HG03558 (cell line): ENCODE results near the gene LGALS7.
"Not testable (repeated sequence)": the region's sequence is repeated elsewhere in the genome, so short reads cannot be mapped to it uniquely, and the experiment has no call there.

Source experiments
- ATAC-seq: cut with Tn5 transposase; IDR thresholded peaks from one replicate; pipeline ENCODE4 v1.9.1; 2021; ENCODE audit warnings: moderate number of reproducible peaks; ENCODE audit not compliant: unreplicated experiment; ENCODE audit errors: extremely low read depth

LGALS7 gene

DNA sequence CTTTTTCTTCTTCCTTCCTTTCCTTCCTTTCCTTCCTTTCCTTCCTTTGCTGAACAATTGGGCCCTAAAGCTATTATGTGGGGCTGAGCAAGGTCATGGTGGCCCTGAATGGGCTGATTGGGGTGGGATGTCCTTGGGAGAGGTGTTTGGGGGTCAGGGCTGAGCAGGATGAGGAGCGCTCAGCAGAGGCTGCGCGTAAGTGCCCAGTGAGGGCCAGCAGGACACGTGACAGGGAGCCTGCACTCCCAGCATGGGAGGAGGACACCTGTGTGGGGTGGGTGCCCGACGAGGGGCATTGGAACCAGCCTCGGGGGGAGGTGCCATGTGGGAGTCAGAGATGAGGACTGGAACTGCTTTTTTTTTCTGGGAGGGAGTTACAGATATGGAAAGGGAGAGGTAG is 5.4 kb upstream of the LGALS7 start:
- ATAC-seq: no peak

DNA sequence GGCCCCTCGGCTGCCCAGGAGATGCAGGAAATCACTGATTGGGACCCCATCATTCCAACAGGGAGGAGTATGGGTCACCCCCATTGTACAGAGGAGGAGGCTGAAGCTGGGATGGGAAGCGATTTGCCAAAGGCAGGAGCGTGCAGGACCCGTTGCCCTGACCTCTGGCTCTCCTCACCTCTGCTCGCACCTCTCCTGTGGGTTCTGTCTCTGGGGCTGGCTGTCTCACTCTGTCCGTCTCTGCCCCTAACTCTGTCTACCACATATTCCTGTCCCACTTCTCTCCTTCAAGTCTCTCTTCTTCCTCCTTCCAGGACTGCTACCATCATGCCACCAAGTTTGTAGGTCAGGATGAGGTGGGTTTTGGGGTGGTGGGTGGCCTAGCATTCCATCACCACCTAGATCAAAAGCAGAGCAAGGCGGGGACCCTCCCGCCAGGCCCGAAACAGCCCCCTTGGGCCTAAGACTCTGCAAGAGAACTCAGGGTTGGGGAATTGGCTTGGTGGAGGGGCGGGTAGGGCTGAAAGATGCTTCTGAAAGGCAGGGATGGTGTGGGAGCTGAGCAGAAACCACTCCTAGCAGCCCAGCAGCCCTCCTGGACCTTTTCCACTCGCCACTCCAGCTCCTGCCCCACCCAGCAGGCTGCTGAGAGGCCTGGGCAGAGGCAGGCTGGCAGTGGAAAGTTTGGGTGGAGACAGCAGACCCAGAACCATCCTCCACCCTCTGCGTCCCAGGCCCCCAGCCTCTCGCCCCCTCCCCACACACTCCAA is 1.0 kb upstream of the LGALS7 start:
- no peak for ATAC-seq

DNA sequence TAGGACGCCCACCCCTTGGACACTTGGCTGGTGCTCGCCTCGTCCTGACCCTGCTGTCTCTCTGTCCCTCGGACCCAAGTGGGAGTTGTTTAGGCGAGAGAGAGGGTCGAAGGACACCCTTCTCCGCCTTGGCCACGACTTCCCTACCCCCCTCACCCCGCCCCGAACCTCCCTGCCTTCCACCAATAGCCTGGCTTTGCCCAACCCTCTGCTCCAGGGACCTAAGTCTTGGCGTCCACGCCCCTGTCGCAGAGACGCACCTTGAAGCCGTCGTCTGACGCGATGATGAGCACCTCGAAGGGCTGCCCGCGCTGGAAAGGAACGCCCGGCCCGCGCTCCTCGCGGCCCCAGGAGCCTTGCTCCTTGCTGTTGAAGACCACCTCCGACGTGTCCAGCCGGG is 1.7 kb downstream of the LGALS7 start:
- ATAC-seq: not testable (repeated sequence)

DNA sequence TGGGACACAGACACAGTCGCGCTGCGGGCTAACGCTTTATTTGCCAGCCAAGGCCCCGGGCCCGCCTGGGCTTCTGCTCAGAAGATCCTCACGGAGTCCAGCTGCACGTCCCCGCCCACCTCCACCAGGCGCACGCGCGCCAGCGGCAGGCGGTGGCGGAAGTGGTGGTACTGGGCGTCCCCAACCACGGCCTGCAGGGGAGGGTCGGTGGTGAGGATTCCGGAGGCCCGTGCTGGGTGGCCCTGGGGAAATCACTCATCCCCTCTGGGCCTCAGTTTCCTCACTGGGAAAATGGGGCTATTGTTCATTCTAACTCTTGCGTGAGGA is 2.4 kb downstream of the LGALS7 start:
- not testable (repeated sequence) for ATAC-seq

DNA sequence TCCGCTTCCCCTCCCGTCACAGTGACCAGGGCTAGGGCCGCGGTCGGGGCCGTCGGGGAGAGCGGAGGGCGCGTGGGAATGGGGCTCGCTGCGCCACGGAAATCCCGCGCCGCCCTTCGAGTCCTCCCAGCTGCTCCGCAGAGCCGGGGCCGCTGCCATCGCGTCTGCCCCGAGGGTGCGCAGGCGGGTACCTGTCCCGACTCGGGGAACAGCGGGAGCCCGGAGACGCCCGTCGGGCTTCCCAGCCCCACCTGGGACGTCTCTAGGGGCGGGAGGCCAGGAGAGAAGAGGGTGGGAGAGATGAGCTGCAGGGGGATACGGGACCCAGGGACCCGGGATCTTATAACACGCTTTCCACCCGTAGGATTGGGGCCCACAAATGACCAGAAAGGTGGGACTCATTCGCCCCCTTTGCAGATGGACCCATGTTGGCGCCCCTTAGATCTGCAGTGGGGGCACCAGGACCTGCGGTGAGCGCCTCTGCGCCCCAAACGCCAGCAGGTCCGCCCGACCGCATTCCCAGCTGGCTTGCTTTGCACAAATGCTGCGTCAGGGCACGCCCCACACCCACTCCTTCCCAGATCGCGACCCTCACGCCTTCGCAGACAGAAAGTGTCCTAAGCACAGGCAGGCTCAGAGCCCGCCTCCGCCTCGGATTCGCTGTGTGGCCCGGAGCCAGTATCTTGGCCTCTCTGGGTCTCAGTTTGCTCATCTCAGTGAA is 2.9 kb downstream of the LGALS7 start:
- ATAC-seq: not testable (repeated sequence)

DNA sequence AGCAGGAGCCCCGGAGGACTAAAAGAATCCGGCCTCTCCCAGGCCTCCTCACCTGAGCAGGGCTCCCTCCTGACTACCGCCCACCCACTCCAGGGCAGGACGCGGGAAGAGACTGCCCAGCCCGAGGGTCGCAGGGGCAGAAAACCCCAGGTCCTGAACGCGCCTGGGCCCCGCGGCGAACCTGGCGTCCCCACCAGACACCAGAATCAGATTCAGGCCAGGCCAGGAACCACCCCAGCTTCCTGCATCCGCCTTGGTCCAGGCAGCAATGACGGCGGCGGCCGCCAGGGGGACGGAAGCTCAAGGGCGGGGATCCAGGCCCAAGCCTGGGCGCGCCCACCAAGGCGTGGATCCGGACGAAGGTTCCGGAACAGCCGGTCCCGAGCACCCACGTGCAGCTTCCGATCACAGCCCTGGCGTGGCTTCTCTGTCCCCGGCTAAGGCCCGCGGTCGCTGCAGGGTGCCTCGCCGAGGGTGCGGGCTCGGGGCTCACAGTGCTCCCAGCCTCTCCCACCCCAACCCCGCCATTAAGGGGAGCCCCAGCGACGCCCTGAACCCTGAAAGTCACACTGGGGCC is 3.6 kb downstream of the LGALS7 start:
- no peak for ATAC-seq

DNA sequence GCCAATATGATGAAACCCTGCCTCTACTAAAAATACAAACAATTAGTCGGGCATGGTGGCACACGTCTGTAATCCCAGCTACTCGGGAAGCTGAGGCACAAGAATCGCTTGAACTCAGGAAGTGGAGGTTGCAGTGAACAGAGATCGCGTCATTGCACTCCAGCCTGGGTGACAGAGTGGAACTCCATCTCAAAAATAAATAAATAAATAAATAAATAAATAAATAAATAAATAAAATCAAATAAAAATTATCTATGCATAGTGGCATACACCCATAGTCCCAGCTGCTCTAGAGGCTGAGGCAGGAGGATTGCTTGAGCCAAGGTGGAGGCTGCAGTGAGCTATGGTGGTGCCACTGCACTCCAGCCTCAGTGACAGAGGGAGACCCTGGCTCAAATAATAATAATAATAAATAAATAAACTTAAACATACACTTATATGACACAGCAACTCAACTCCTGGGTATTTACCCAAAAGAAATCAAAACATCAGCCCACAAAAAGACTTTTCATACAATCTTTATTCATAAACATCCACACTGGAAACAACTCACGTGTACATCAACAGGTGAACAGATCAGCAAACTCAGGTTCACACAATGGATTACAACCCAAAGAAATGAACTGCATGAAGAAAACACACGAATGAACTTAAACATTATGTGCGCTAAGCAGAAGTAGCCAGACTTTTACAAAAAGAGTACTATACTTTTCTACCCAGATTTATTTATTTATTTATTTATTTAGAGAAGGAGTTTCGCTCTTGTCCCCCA is 6.9 kb downstream of the LGALS7 start:
- no peak for ATAC-seq

DNA sequence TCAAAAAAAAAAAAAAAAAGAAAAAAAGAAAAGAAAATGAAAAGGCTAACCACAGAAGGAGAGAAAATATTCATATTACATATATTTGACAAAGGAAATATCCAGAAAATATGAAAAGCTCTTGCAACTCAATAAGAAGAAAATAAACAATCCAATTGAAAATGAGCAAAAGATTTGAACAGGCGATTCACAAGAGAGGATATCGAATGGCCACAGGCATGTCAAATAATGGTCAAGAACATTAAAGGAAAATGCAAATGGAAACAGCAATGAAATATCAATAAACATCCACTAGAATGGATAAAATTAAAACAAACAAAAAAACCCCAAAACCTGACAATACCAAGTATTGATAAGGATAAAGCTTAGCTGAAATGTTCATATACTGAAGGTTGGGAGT is 8.1 kb downstream of the LGALS7 start:
- no peak for ATAC-seq

DNA sequence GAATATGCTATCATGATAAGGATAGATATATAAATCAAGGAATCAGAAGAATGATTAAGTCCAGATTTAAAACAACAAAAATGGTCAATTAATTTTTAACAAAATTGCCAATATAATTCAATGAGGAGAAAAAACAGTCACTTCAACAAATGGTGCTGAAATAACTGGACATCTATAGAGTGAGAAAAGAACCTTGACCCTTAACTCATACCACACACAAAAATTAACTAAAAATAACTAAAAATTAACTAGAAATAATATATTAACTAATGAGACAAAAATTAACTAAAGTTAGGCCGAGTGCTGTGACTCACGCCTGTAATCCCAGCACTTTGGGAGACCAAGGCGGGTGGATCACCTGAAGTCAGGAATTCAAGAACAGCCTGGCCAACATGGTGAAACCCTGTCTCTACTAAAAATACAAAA is 9.5 kb downstream of the LGALS7 start:
- no peak for ATAC-seq

DNA sequence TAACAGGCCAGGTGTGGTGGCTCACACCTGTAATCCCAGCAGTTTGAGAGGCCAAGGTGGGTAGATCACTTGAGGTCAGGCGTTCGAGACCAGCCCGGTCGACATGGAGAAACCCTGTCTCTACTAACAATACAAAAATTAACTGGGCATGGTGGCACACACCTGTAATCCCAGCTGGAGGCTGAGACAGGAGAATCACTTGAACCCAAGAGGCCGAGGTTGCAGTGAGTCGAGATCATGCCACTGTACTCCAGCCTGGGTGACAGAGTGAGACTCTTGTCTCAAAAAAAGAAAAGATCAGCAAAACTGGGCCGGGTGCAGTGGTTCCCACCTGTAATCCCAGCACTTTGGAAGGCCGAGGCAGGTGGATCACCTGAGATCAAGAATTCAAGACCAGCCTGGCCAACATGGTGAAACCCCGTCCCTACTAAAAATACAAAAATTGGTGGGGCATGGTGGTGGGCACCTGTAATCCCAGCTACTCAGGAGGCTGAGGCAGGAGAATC is 11.4 kb downstream of the LGALS7 start:
- ATAC-seq: not testable (repeated sequence)

DNA sequence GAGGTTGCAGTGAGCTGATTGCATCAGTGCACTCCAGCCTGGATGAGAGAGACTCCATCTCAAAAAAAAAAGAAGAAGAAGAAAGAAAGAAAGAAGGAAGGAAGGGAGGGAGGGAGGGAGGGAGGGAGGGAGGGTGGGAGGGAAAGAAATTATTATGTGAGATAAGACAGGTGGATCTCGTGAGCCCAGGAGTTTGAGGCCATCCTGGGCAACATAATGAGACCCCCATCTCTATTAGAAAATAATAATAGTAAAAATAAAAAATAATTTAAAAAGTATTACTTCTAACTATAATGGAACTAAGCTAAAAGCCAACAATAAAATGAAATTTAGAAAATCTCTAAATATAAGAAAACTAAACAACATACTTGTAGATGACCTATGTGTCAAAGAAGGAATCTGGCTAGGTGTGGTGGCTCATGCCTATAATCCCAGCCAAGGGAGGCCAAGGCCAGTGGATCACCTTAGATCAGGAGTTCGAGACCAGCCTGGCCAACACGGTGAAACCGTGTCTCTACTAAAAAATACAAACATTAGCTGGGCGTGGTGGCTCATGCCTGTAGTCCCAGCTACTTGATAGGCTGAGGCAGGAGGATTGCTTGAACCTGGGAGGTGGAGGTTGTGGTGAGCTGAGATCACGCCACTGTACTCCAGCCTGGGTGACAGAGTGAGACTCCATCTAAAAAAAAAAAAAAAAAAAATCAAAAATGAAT is 12.4 kb downstream of the LGALS7 start:
- not testable (repeated sequence) for ATAC-seq

DNA sequence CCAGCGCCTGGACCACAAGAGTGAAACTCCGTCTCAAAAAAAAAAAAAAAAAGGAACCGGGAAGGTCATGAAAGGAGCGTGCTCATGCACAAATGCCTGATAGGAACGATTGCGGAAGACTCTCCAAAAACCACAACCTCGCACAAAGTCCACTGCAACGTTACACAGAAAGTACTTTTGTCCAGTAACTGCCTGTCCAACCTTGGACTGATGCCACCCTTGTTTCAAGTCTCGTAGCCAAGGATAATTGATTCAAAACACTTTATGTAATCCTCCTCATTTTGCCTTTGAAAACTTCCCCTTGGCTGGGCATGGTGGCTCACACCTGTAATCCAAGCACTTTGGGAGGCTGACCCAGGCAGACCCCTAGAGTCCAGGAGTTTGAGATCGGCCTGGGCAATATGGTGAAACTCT is 13.7 kb downstream of the LGALS7 start:
- ATAC-seq: no peak

DNA sequence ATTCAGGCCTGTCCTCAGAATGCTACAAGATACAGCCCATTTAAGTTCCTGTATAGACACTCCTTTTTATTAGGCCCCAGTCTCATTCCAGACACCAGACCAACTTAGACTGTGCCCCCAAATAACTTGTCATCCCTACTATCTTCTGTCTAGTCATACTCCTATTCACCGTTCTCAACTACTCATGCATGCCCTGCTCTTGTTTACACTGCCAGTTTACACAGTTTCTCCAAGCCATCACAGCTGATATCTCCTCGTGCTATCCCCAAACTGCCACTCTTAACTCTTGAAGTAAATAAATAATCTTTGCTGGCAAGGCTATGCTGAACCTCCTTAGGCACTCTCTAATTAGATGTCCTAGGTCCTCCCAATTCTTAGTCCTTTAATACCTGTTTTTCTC is 19.1 kb downstream of the LGALS7 start:
- ATAC-seq: not testable (repeated sequence)

DNA sequence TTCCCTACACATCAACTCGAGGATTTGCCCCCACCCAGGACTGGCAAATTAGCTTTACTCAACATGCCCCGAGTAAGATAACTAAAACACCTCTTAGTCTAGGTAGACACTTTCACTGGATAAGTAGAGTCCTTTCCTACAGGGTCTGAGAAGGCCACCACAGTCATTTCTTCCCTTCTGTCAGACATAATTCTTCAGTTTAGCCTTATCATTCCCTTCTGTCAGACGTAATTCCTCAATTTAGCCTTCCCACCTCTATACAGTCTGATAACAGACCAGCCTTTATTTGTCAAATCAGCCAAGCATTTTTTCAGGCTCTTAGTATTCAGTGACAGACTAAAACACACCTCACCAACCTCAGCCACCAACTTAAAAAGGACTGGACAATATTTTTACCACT is 19.5 kb downstream of the LGALS7 start:
- ATAC-seq: not testable (repeated sequence)

DNA sequence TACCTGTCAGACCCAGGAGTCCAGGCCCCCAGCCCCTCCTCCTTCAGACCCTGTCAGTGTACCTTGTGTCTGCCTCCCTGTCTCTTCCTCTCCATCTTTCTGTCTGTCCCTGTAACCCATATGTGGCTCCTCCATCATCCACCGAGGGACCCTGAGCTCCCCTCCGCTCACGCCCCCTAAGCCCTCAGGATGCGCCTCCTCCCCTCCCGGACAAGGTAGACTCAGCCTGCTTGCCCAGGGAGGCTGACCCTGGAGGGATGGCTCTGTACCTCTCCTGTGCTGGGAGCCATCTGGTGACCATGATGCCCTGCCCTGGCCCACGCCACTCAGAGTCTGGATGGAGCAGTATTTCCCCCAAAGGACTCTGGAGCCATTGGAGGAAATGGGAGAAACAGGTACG is 28.0 kb downstream of the LGALS7 start:
- ATAC-seq: no peak

DNA sequence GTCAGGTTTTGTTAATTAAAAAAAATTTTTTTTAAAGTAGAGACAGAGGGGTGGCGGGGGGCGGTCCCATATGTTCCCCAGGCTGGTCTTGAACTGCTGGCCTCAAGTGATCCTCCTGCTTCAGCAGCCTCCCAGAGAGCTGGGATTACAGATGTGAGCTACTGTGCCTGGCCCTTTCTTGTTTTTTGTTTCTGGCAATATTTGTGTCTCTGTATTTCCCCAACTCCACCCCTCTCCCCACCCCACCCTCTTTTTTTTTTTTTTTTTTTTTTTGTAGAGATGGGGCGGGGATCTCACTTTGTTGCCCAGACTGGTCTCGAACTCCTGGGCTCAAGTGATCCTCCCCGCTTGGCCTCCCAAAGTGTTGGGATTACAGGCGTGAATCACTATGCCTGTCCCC is 28.4 kb downstream of the LGALS7 start:
- ATAC-seq: no peak

DNA sequence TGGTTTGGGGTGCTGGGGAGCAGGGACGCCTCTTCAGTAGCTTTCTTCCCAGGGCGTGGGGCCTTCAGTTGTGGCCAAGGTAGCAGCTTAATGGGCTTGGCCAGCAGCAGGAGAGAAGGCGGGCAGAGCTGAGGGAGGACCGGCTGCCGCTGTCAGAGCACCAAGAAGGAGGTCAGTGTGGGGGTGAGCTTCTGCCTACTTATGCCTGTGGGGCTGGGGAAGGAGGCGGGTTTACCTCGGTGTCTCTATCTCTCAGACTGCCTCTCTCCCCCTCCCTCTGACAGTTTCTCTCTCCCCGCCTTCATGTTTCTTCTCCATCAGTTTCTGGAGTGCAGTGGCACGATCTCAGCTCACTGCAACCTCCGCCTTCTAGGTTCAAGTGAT is 29.0 kb downstream of the LGALS7 start, which contains the start of gene CAPN12:
CAPN12 (minus strand) TSS at position 177 of the 384 bp plus-strand sequence. CDS start 309 bp downstream, outside the sequence.
- ATAC-seq: no peak

DNA sequence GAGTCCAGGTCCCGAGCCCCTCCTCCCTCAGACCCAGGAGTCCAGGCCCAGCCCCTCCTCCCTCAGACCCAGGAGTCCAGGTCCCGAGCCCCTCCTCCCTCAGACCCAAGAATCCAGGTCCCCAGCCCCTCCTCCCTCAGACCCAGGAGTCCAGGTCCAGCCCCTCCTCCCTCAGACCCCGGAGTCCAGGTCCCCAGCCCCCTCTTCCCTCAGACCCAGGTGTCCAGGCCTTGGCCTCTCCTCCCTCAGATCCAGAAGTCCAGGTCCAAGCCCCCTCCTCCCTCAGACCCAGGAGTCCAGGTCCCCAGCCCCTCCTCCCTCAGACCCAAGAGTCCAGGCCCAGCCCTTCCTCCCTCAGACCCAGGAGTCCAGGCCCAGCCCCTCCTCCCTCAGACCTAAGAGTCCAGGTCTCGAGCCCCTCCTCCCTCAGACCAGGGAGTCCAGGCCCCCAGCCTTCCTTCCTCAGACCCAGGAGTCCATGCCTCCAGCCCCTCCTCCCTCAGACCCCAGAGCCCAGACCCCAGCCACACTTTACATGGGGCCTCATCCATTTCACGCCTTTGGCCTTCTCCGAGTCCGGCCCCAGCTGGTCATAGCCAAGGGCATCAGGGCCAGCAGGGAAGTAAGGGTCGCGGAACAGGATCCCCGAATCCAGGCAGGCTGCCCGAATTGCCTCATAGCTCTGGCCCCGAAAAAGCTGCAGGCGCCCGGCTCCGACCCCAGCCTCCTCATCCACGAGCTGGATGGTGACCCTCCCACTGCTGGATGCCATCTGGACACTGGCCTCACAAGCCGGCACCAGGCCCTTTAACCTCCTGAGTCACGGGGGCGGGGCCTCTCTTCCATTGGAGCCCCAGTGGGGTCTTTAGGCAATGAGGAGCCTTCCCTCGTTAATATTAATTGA is 29.7 kb downstream of the LGALS7 start:
- ATAC-seq: no peak

DNA sequence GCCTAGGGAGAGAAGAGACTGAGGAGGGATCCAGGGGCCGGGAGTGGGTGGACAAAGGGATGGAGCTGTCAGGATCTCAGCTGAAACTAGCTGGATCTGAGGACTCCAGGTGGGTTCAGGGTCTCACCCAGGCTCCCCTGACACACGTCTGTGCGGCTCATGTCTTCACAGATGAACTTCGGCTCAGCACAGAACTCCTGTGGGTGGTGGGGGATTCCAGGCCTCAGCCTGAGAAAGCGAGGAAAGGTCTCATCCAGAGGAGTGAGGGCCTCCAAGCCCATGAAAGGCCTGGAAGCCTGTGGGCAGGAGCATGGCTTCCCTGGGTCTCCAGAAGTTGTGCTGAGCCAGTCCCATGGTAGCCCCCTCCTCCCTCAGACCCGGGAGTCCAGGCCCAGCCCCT is 30.4 kb downstream of the LGALS7 start:
- no peak for ATAC-seq
